Activated CD4-positive, alpha-beta T cell treated with anti-CD3 and anti-CD28 coated beads for 4 hours (primary cell): Measurements from ENCODE around the gene ACOXL.

Experiments used
- DNase-seq, 2 donors: peaks; one replicate each; pipeline ENCODE4 v3.0.0-alpha.2; 2020

ACOXL gene

DNA sequence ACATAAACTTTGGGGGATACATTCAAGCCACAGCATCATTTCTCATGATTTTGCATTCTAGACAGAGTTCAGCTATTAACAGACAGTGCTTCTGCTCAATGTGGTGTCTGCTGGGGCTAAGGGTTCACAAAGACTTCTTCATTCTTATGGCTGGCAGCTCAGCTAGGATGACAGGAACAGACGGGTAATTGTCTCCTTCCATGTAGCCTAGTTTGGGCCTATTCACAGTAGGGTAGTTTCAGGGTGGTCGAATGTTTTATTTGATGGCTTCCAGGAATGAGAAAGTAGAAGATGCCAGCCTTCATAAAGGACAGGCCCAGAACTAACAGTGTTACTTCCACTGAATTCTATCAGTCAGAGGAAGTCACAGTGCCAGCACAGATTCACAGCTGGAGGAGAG is 362.3 kb downstream of the ACOXL start:
- DNase-seq: no peak

DNA sequence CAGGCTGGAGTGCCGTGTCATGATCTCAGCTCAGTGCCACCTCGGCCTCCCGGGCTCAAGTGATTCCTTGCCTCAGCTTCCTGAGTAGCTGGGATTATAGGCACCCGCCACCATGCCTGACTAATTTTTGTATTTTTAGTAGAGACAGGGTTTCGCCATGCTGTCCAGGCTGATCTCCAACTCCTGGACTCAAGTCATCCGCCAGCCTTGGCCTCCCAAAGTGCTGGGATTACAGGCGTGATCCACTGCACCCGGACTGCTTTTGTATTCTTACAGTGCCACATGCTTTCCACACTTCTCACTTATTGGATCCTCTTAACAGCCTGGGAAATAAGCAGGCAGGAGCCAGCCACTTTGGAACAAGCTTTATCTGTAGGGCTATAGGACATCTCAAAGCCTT is 363.1 kb downstream of the ACOXL start:
- DNase-seq: no peak

DNA sequence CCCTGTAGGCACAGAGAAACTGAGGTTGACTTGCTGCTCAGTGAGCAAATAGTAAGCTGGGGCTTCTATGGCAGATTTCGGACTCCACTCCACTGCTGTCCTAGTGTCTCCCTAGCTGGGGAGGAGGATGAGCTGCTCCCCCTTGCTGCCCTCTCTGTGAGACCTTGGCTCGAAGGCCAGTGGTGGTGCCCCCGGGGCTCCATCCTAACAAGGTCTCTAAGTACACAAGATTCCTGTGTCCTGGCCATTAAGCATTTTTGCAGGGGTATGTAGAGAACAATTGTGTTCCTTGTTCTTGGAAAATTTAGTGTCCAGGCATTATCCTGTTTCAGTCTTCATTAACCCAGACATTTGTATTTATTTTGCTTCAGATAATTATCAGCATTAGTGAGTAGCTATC is 367.0 kb downstream of the ACOXL start:
- no peak for DNase-seq

GRCh38 chr2:111100087-111100764 is 367.9 kb downstream of the ACOXL start:
- no peak for DNase-seq

- DNase-seq: no peak
These were observed 368.4 kb downstream of the ACOXL start for GRCh38 chr2:111100765-111101162.

DNA sequence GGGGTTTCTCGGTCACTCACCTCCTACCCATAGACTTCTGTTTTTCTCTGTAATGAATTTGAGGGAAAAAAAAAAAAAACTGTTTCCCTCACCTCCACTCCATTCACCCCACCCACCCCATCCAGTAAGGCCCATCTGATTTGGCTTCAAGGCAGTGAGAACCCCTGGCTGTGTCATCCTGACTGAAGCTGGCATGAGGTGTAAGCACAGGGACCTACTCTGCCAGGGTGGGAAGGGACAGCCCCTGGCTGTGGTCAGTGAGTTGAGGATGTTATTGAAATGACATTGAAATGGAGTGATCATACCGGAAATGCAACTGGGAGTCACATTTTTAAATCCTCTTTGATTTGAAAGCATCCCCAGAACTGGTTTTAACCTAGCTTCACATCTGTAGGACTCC is 369.2 kb downstream of the ACOXL start:
- DNase-seq: no peak

GRCh38 chr2:111102216-111102615 is 369.8 kb downstream of the ACOXL start:
- no peak for DNase-seq

DNA sequence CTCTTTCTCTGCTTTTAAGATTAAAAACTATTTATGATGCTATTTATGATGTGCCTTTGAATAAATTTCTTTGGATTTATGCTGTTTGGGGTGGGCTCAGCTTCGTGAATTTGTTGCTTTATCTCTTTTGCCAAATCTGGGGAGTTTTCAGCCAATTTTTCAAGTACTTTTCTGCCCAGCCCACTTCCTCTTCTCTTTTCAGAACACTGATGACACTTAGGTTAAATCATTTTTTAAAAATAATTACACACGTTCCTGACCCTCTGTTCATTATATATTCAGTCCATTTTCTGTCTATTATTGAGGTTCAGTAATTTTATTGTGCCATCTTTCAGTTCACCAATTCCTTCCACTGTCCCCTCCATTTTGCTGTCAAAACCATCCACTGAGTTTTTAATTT is 373.6 kb downstream of the ACOXL start:
- DNase-seq: no peak

- DNase-seq: no peak
These were observed 374.3 kb downstream of the ACOXL start for GRCh38 chr2:111106706-111107105.

DNA sequence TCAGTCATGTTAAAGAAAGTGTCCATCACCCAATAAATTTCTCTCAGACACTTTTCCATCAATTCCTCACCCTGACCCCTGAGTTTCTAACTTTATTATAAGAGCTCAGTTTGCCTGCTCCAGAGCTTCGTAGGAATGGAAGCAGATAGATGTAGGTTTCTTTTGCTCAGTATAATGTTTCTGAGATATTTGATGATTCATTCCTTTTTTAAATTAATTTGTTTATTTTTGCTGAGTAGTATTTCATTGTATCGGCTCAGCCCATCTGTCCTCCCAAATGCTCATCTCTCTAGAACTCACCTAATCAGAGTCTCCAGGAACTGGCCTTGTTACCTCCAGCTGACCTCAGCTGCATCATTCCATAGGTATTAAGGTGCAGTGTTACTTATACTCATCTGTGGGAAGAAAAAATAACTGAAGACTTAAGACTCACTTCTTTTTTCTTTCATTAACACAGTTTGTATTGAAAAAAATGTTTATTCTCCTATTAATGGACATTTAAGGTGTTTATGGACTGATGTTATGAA is 376.4 kb downstream of the ACOXL start:
- no peak for DNase-seq

DNA sequence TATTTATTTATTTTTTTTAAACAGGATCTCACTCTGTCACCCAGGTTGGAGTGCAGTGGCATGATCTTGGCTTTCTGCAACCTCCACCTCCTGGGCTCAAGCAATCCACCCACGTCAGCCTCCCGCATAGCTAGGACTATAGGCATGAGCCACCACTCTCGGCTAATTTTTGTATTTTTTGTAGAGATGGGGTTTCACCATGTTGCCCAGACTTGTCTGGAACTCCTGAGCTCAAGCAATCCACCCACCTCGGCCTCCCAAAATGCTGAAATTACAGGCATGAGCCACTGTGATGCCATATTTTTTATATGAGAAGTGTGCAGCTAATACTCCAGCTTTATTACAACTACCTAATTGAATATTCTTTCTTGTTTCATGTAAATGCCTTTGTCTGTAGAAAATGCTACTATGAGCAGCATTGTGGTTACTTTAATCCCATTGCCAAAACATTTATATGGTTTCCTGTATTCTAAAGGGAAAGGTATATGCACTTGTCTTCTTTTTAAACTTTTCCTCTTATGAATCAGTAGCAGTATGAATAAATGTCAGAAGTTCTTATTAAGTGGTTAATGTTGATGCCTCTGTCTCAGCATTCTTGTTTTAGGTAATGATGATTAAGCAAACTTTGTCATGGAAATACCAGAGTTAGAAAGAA is 378.9 kb downstream of the ACOXL start:
- DNase-seq: no peak

DNA sequence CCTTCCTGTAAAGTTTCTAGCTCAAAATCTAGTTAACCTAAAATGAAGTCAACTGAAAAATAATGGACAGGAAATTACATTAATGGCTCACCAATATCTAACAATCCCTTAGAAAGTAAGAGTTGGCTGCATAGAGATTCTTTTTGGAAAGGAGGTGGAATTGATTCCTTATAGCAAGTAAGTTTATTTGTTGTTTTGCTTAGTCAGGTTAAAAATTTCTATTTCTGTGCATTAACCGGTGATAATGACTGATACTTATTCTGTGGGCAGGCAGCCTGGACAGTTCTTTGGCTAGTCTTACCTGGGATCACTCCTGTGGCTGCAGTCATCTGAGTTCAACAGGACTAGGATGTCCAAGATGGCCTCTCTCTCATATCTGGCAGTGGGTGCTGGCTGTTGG is 381.5 kb downstream of the ACOXL start:
- DNase-seq: no peak

DNA sequence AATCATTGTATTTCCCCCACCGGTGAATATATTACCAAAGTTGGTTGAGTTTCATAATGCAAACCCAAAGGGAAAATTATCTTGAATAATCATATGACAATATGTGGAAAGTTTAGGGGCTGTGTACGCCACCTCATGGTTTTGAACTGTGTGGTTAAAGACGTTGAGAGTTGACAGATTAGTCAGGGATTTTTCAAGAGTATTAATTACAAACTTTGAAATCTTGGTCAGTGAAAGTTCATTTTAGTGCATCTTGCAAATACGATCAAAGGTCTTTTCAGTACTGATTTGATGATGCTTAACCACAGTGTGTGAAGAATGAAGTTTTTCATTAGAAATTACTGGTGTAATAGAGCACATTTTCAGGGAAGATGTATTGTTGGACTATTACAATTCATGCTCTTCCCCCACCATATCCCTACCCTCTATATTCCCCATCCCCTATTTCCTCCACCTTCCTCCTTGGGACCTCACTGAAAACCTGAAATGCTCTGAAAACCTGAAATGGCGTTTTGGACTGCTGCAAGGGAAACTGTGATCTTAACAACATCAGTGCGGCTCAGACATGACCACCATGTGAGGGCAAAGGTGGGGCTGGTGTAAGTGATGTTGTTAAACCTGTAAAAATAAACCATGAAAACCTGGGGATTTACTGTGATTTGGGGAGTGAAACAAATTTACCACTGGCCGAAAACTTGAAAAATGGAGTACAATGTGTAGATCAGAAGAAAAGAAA is 383.8 kb downstream of the ACOXL start:
- DNase-seq: no peak

- DNase-seq: peak; percentile 66 to 69
These were observed 384.6 kb downstream of the ACOXL start for GRCh38 chr2:111116843-111117597.

- DNase-seq: peak; percentile 19 to 29
These were observed 385.5 kb downstream of the ACOXL start for GRCh38 chr2:111117598-111118480.

GRCh38 chr2:111118481-111118980 is 386.2 kb downstream of the ACOXL start:
- no peak for DNase-seq

GRCh38 chr2:111118981-111119821 is 386.8 kb downstream of the ACOXL start:
- peak; percentile 36 to 47 for DNase-seq

DNA sequence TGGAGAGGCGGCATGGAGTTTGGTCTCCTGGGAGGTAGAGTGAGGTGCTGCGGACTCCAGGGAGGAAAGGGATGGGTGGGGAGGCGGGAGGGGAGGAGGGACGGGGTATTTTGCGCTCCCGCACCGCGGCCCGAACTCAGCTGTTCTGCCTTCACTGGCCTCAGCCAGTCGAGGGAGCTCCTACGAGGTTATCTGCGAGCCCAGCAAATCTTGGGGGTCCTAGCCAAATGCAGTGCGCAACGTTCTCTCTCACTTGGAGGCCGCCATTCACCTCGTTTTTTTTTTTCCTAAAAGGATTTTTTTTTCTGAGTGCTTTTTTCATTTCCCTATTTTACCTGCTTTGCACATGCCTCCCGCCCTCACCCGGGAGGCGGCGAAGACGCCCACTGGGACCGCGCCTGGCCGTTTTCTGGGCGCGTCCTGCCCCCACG is 387.5 kb downstream of the ACOXL start:
- peak in 1 of 2 donors; percentile 14 for DNase-seq

DNA sequence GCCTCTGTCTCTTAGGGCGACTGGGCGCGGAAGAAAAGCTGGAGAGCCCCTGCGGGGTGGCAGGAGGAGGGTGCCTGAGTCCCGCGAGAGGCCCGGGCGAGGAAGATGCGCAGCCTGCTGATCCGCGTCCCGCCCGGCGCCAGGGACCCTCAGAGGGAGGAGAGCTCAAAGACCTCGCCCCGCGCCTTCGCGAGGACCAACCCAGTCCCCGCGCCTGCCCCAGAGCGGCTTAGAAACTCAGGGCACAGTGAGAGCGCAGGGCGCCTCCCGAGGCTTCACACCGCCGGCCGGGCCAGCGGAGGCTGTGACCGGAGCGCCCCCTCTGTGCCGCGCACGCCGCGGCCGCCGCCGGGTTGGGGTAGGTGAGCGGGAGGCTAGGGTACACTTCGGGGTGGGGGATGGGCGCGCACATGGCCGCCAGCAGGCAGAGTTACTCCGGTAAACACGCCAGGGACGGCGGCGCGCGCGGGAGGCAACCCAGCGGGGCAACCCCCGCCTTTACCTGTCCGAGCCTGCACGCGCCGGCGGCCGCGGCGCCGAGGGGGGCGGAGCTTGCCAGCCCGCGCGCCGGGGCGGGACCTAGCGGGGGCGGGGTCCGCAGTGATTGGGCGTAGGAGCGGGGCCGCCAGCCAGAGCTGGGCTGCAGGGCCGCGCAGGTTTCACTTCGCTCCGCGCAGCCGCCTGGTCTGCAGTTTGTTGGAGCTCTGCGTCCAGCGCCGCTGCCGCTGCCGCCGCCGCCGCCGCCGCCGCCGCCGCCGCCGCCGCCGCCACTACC is 388.1 kb downstream of the ACOXL start, which contains the start of gene BCL2L11:
Gene BCL2L11, plus strand, starts transcription at position 662 of the 775 bp plus-strand sequence. CDS start 2,832 bp downstream, outside the sequence.
- DNase-seq: peak; percentile 85 to 89
